K562 (cell line): Measurements from ENCODE around the gene FAM53B. TPM values are rescaled to one million over a fixed set of nuclear protein-coding genes. Genes with fewer than 3 reads are reported as not detected.
A peak's percentile ranks its signal among the peaks of the same experiment; 100 is the strongest.

ENCODE experiments used
- ATF4 ChIP-seq: fragments of 450-650 bp; formaldehyde crosslinking; IDR thresholded peaks from 2 replicates; pipeline ENCODE4 v1.4.0; 2022; ENCODE audit warnings: mild to moderate bottlenecking, moderate library complexity
- DLX4 ChIP-seq: fragments of 250-450 bp; sonication (Bioruptor Pico); IDR thresholded peaks from 2 replicates; pipeline ENCODE4 v1.6.1; 2021; ENCODE audit warnings: mild to moderate bottlenecking
- DMBX1 ChIP-seq: fragments of 250-450 bp; sonication (Bioruptor Pico); IDR thresholded peaks from 2 replicates; pipeline ENCODE4 v1.8.0; 2022; ENCODE audit warnings: inconsistent platforms, mild to moderate bottlenecking, moderate library complexity, borderline replicate concordance
- GTF2A2 ChIP-seq: IDR thresholded peaks from 2 replicates; pipeline ENCODE4 v1.6.1; 2016; ENCODE audit warnings: mild to moderate bottlenecking, missing genetic modification characterization, missing compliant biosample characterization
- HINFP ChIP-seq: fragments of 450-650 bp; conservative IDR thresholded peaks from 2 replicates; pipeline ENCODE4 v1.6.1; 2016; ENCODE audit warnings: missing genetic modification characterization, low read depth, mild to moderate bottlenecking, control low read depth, missing compliant biosample characterization
- KLF6 ChIP-seq: fragments of 250-450 bp; sonication (Bioruptor Pico); IDR thresholded peaks from 2 replicates; pipeline ENCODE4 v1.4.0; 2020; ENCODE audit warnings: mild to moderate bottlenecking, moderate library complexity, borderline replicate concordance
- MAFF ChIP-seq: IDR thresholded peaks from 2 replicates; pipeline ENCODE4 v1.6.1; 2012; ENCODE audit warnings: low read length, improper control_type of control experiment
- MTA3 ChIP-seq: fragments of 450-650 bp; formaldehyde crosslinking; IDR thresholded peaks from 2 replicates; pipeline ENCODE4 v1.6.1; 2017; ENCODE audit warnings: mild to moderate bottlenecking, borderline replicate concordance
- NCOA2 ChIP-seq, 2 experiments: fragments of 450-650 bp; IDR thresholded peaks; 2 replicates each; pipeline ENCODE4 v1.6.1; 2018; ENCODE audit warnings: mild to moderate bottlenecking in 2 of 2, moderate library complexity in 1 of 2; ENCODE audit not compliant: partially characterized antibody in 2 of 2
- NEUROD1 ChIP-seq: fragments of 150-350 bp; IDR thresholded peaks from 2 replicates; pipeline ENCODE4 v1.6.1; 2014; ENCODE audit warnings: borderline replicate concordance, low read length, low read depth; ENCODE audit not compliant: partially characterized antibody
- PCBP1 ChIP-seq: fragments of 200-400 bp; formaldehyde crosslinking; IDR thresholded peaks from 2 replicates; pipeline ENCODE4 v1.6.1; 2018; ENCODE audit warnings: mild to moderate bottlenecking, low read depth, low read length; ENCODE audit not compliant: poor library complexity, severe bottlenecking
- POLR2AphosphoS2 ChIP-seq: IDR thresholded peaks from 2 replicates; pipeline ENCODE4 v1.6.1; 2012; ENCODE audit warnings: low read length, improper control_type of control experiment
- PRDM10 ChIP-seq: fragments of 450-650 bp; IDR thresholded peaks from 2 replicates; pipeline ENCODE4 v1.6.1; 2018; ENCODE audit not compliant: partially characterized antibody
- RFX1 ChIP-seq: fragments of 450-650 bp; IDR thresholded peaks from 2 replicates; pipeline ENCODE4 v1.6.1; 2016; ENCODE audit warnings: mild to moderate bottlenecking, moderate library complexity
- TAF9B ChIP-seq: fragments of 450-650 bp; IDR thresholded peaks from 2 replicates; pipeline ENCODE4 v1.6.1; 2018; ENCODE audit warnings: mild to moderate bottlenecking; ENCODE audit not compliant: partially characterized antibody
- TEAD1 ChIP-seq, 2 experiments: fragments of 450-650 bp in 1 of 2; sonication (generic) in 1 of 2; formaldehyde crosslinking; IDR thresholded peaks; 2 replicates each; pipeline versions ENCODE4 v1.4.0 to v1.8.0; 2020 to 2022; ENCODE audit warnings: mild to moderate bottlenecking in 2 of 2, missing genetic modification reagents in 1 of 2
- XRCC3 ChIP-seq: fragments of 450-650 bp; IDR thresholded peaks from 2 replicates; pipeline ENCODE4 v1.6.1; 2017; ENCODE audit warnings: mild to moderate bottlenecking, moderate library complexity
- ZC3H4 ChIP-seq: sonication (generic); formaldehyde crosslinking; IDR thresholded peaks from 2 replicates; pipeline ENCODE4 v1.9.0; 2021; ENCODE audit warnings: missing genetic modification reagents, borderline replicate concordance
- ZEB2 ChIP-seq: fragments of 450-650 bp; IDR thresholded peaks from 2 replicates; pipeline ENCODE4 v1.6.1; 2016
- ZNF354B ChIP-seq: fragments of 250-450 bp; sonication (Bioruptor Pico); IDR thresholded peaks from 2 replicates; pipeline ENCODE4 v1.4.0; 2020
- ZNF778 ChIP-seq: fragments of 450-650 bp; formaldehyde crosslinking; IDR thresholded peaks from 2 replicates; pipeline ENCODE4 v1.4.0; 2020; ENCODE audit warnings: mild to moderate bottlenecking, moderate library complexity
- ZNF79 ChIP-seq: fragments of 250-450 bp; sonication (Bioruptor Pico); IDR thresholded peaks from 2 replicates; pipeline ENCODE4 v1.4.0; 2020; ENCODE audit warnings: low read depth, mild to moderate bottlenecking, moderate library complexity
- polyA plus RNA-seq, 8 experiments: library from polyadenylated mRNA; depleted of rRNA in 4 of 8; stranded (reverse) in 5 of 8; unstranded in 3 of 8; fragments of >200 nt; fragmentation: Nextera tagmentation in 2 of 8; fragmentation: Illumina TruSeq in 1 of 8; extraction: Ambion mirVana in 2 of 8; extraction: Trizol in 1 of 8; gene quantifications; 2 replicates each; pipeline versions ENCODE4 v1.2.1 to v1.2.3, GENCODE V29; 2011 to 2014; ENCODE audit warnings: inconsistent platforms in 1 of 8, missing spikeins in 1 of 8
- total RNA-seq, 7 experiments: library from RNA; depleted of rRNA in 6 of 7; stranded (reverse); fragments of >200 nt in 6 of 7; fragmentation: Illumina TruSeq in 2 of 7; extraction: Trizol in 2 of 7; gene quantifications; 2 replicates each; pipeline versions ENCODE4 v1.2.1 to v1.2.3, GENCODE V29; 2011 to 2021; ENCODE audit warnings: low replicate concordance in 1 of 7

The FAM53B gene
- total and polyA plus RNA-seq, 9 of the 15 experiments (the other 6 are each of a cell fraction or from before 2014, with no cell fraction given): 0.03 to 16.5 (median 5.0) TPM

- TF ChIP-seq ZNF79 (CRISPR knock-in tag) (no peak), MTA3 (peak; percentile 65; the same call in 1 of the 2 replicates), RFX1 (no peak), ZC3H4 (CRISPR knock-in tag) (no peak), GTF2A2 (tag) (no peak), KLF6 (no peak), TAF9B (peak; percentile 78), NCOA2 (IDR thresholded peaks at IDR 0.05; ENCODE audit: partially characterized antibody in 2 of 2) (peak in 1 of 2 experiments; percentile 37), MAFF (no peak), ZNF354B (CRISPR knock-in tag) (no peak), DMBX1 (CRISPR knock-in tag) (peak; percentile 97), HINFP (no peak), ZNF778 (no peak), POLR2AphosphoS2 (no peak), NEUROD1 (no peak), PRDM10 (no peak), PCBP1 (no peak), TEAD1 (CRISPR knock-in tag; IDR thresholded peaks at IDR 0.05) (peak in 1 of 2 experiments; percentile 68; a peak in 1 of 4 replicates), ZEB2 (peak; percentile 66), ATF4 (CRISPR knock-in tag) (peak; percentile 90), XRCC3 (no peak), DLX4 (CRISPR knock-in tag) (no peak)
Measured at GRCh38 chr10:124717911-124718741, 26.1 kb downstream of the FAM53B start (continued).
